H9 (cell line): Measurements from ENCODE around the gene TM4SF1. TPM values are rescaled to one million over a fixed set of nuclear protein-coding genes. Genes with fewer than 3 reads are reported as not detected.

Source experiments
- DNase-seq: peaks from one replicate; pipeline ENCODE4 v3.0.0-alpha.2; 2017
- H2AFZ ChIP-seq: one replicate; pipeline ENCODE4 v1.6.1; 2013; ENCODE audit warnings: mild to moderate bottlenecking, low read length, control low read depth, moderate library complexity
- H2AK5ac ChIP-seq: 2 replicates; pipeline ENCODE4 v1.6.1; 2013; ENCODE audit warnings: low read length, control low read depth, mixed read lengths; ENCODE audit not compliant: insufficient read length
- H2BK120ac ChIP-seq: one replicate; pipeline ENCODE4 v1.6.1; 2013; ENCODE audit warnings: low read depth, mild to moderate bottlenecking, low read length, control low read depth, inconsistent platforms; ENCODE audit not compliant: poor library complexity, severe bottlenecking
- H2BK12ac ChIP-seq: 2 replicates; pipeline ENCODE4 v1.6.1; 2013; ENCODE audit warnings: low read length, control low read depth, mixed read lengths, low read depth; ENCODE audit not compliant: insufficient read length
- H2BK15ac ChIP-seq: 2 replicates; pipeline ENCODE4 v1.6.1; 2013; ENCODE audit warnings: low read depth, low read length, control low read depth
- H2BK20ac ChIP-seq: one replicate; pipeline ENCODE4 v1.6.1; 2013; ENCODE audit warnings: low read depth, mild to moderate bottlenecking, low read length, control low read depth, inconsistent platforms; ENCODE audit not compliant: poor library complexity, severe bottlenecking
- H2BK5ac ChIP-seq: 2 replicates; pipeline ENCODE4 v1.6.1; 2013; ENCODE audit warnings: low read length, control low read depth, mixed read lengths; ENCODE audit not compliant: insufficient read length
- H3K14ac ChIP-seq: 2 replicates; pipeline ENCODE4 v1.6.1; 2013; ENCODE audit warnings: low read length, control low read depth; ENCODE audit not compliant: insufficient read depth
- H3K18ac ChIP-seq: 2 replicates; pipeline ENCODE4 v1.6.1; 2013; ENCODE audit warnings: low read depth, mild to moderate bottlenecking, mixed read lengths, low read length, control low read depth; ENCODE audit not compliant: insufficient read length
- H3K23ac ChIP-seq: 2 replicates; pipeline ENCODE4 v1.6.1; 2013; ENCODE audit warnings: low read length, control low read depth, mixed read lengths, low read depth; ENCODE audit not compliant: insufficient read length
- H3K23me2 ChIP-seq: 2 replicates; pipeline ENCODE4 v1.6.1; 2013; ENCODE audit warnings: low read depth, mild to moderate bottlenecking, mixed read lengths, low read length, control low read depth; ENCODE audit not compliant: insufficient read length, poor library complexity, severe bottlenecking
- H3K27ac ChIP-seq: 2 replicates; pipeline ENCODE4 v1.5.1; 2013; ENCODE audit warnings: low read length, control low read depth, mixed read lengths, low read depth; ENCODE audit not compliant: insufficient read length
- H3K27me3 ChIP-seq: 2 replicates; pipeline ENCODE4 v1.6.1; 2013; ENCODE audit warnings: low read length, control low read depth, inconsistent platforms; ENCODE audit not compliant: insufficient read depth
- H3K4ac ChIP-seq: 2 replicates; pipeline ENCODE4 v1.6.1; 2013; ENCODE audit warnings: low read depth, mild to moderate bottlenecking, control low read depth, inconsistent platforms, low read length, moderate library complexity
- H3K4me1 ChIP-seq: 2 replicates; pipeline ENCODE4 v1.6.1; 2013; ENCODE audit warnings: low read length, control low read depth, inconsistent platforms; ENCODE audit not compliant: insufficient read depth
- H3K4me2 ChIP-seq: 2 replicates; pipeline ENCODE4 v1.6.1; 2013; ENCODE audit warnings: low read length, control low read depth, mixed read lengths; ENCODE audit not compliant: insufficient read length, insufficient read depth
- H3K56ac ChIP-seq: 2 replicates; pipeline ENCODE4 v1.6.1; 2013; ENCODE audit warnings: low read depth, mild to moderate bottlenecking, mixed read lengths, low read length, control low read depth; ENCODE audit not compliant: insufficient read length
- H3K79me1 ChIP-seq: 2 replicates; pipeline ENCODE4 v1.6.1; 2013; ENCODE audit warnings: low read depth, mild to moderate bottlenecking, moderate library complexity, low read length, control low read depth, inconsistent platforms; ENCODE audit not compliant: insufficient read depth, poor library complexity, severe bottlenecking
- H3K79me2 ChIP-seq: 2 replicates; pipeline ENCODE4 v1.6.1; 2013; ENCODE audit warnings: low read length, control low read depth, inconsistent platforms; ENCODE audit not compliant: insufficient read depth
- H3K9ac ChIP-seq: 2 replicates; pipeline ENCODE4 v1.6.1; 2013; ENCODE audit warnings: low read length, control low read depth, mixed read lengths; ENCODE audit not compliant: insufficient read length; ENCODE audit errors: extremely low read depth
- H3K9me3 ChIP-seq: one replicate; pipeline ENCODE4 v1.6.1; 2013; ENCODE audit warnings: low read depth, low read length, inconsistent platforms; ENCODE audit not compliant: control insufficient read depth
- H3T11ph ChIP-seq: one replicate; pipeline ENCODE4 v1.6.1; 2013; ENCODE audit warnings: mild to moderate bottlenecking, low read length, control low read depth, inconsistent platforms
- H4K20me1 ChIP-seq: one replicate; pipeline ENCODE4 v1.6.1; 2013; ENCODE audit not compliant: control insufficient read depth, insufficient read length, insufficient read depth
- H4K5ac ChIP-seq: 2 replicates; pipeline ENCODE4 v1.6.1; 2013; ENCODE audit warnings: low read depth, mild to moderate bottlenecking, mixed read lengths, low read length, control low read depth; ENCODE audit not compliant: insufficient read length
- H4K8ac ChIP-seq: replicated peaks from 2 replicates; pipeline ENCODE4 v1.6.1; 2013; ENCODE audit warnings: low read length, control low read depth, mixed read lengths, low read depth; ENCODE audit not compliant: insufficient read length
- H4K91ac ChIP-seq: 2 replicates; pipeline ENCODE4 v1.6.1; 2013; ENCODE audit warnings: low read depth, mild to moderate bottlenecking, moderate library complexity, mixed read lengths, low read length, control low read depth; ENCODE audit not compliant: insufficient read length
- H3K27ac Mint-ChIP-seq, 3 experiments: 2 replicates in 2 of 3; 3 replicates in 1 of 3; pipeline ENCODE4 v1.8.0; 2020 to 2021; ENCODE audit warnings: mixed read lengths in 3 of 3, mild to moderate bottlenecking in 1 of 3, moderate library complexity in 1 of 3
- H3K27me3 Mint-ChIP-seq: 2 replicates; pipeline ENCODE4 v1.8.0; 2021; ENCODE audit warnings: low read depth, mild to moderate bottlenecking, moderate library complexity, mixed read lengths
- H3K36me3 Mint-ChIP-seq, 3 experiments: 2 replicates in 2 of 3; 3 replicates in 1 of 3; pipeline ENCODE4 v1.8.0; 2020 to 2021; ENCODE audit warnings: low read depth in 3 of 3, mixed read lengths in 3 of 3; ENCODE audit not compliant: insufficient read depth in 1 of 3
- H3K4me1 Mint-ChIP-seq, 2 experiments: 2 replicates each; pipeline ENCODE4 v1.8.0; 2020; ENCODE audit warnings: mixed read lengths in 2 of 2
- H3K4me3 Mint-ChIP-seq, 2 experiments: 2 replicates in 1 of 2; 3 replicates in 1 of 2; pipeline ENCODE4 v1.8.0; 2020 to 2021; ENCODE audit warnings: mild to moderate bottlenecking in 2 of 2, mixed read lengths in 2 of 2, moderate library complexity in 1 of 2
- H3K9me3 Mint-ChIP-seq, 2 experiments: 2 replicates in 1 of 2; 3 replicates in 1 of 2; pipeline ENCODE4 v1.8.0; 2020; ENCODE audit warnings: mild to moderate bottlenecking in 2 of 2, mixed read lengths in 2 of 2, moderate library complexity in 1 of 2
- CTCF ChIP-seq: fragments of 200-600 bp; sonication (generic); conservative IDR thresholded peaks from 3 replicates; pipeline ENCODE4 v1.8.0; 2021; ENCODE audit warnings: antibody characterized with exemption, mild to moderate bottlenecking
- WGBS: extraction: QIAGEN DNeasy Blood & Tissue Kit; methylation state at CpG from one replicate; pipeline ENCODE4 v1.1.7; 2013; ENCODE audit warnings: missing lambda C conversion rate, low lambda C conversion rate, mixed read lengths; ENCODE audit not compliant: insufficient read length; ENCODE audit errors: extremely low coverage; 5-methylcytosine and 5-hydroxymethylcytosine counted together
- total RNA-seq: library from RNA; stranded (reverse); gene quantifications from 2 replicates; pipeline ENCODE4 v1.2.1, GENCODE V29; 2021

The TM4SF1 gene
- total RNA-seq, 1 experiment from 2014 or later = 1.2 TPM

- Mint-ChIP-seq H3K27me3 (no peaks in the 10 kb centered on the region), H3K9me3 (no peaks in the 10 kb centered on the region), H3K4me3 (no peak overlapping the region), H3K36me3 (peaks cover 0 to 15% (median 2%) of the 10 kb centered on the region in 3 experiments; a peak in 3 of 7 replicates), H3K4me1 (peaks cover 5 to 10% of the 10 kb centered on the region in 2 experiments), H3K27ac (no peak overlapping the region)
- Histone ChIP-seq H3K23me2 (no peaks in the 10 kb centered on the region), H3K27ac (no peak overlapping the region), H2AFZ (no peak overlapping the region), H3K4me1 (peaks cover 4% of the 10 kb centered on the region), H2BK15ac (no peak overlapping the region), H2AK5ac (no peak overlapping the region), H3K9ac (no peak overlapping the region), H3K56ac (no peak overlapping the region), H3K9me3 (no peaks in the 10 kb centered on the region), H2BK5ac (no peak overlapping the region), H2BK12ac (no peak overlapping the region), H2BK120ac (no peak overlapping the region), H3K4ac (no peak overlapping the region), H4K8ac (no peak overlapping the region), H4K91ac (no peak overlapping the region), H3K23ac (no peak overlapping the region), H3K4me2 (no peak overlapping the region), H4K20me1 (no peaks in the 10 kb centered on the region), H2BK20ac (no peak overlapping the region), H3K79me2 (no peaks in the 10 kb centered on the region), H3K79me1 (no peaks in the 10 kb centered on the region), H4K5ac (no peak overlapping the region), H3K14ac (0 out of 2 replicates have a peak overlapping the region, but pooled peaks have one; percentile 1), H3T11ph (no peak overlapping the region), H3K18ac (no peak overlapping the region), H3K27me3 (no peaks in the 10 kb centered on the region)
- no CpG with 5 or more reads among the region's 3 CpGs for WGBS
- no peak for DNase-seq
- no peak for TF ChIP-seq CTCF
Observed at GRCh38 chr3:149319750-149320149, 57.7 kb downstream of the TM4SF1 start.

Other genes starting within 250 kb of the TM4SF1 start
- 45.6 and 46.5 TPM in 2 replicates for gene HPS3, start 248.0 kb downstream of the TM4SF1 start, total RNA-seq
- 0.66 and 1.1 TPM in 2 replicates for gene CP, start 155.8 kb downstream of the TM4SF1 start, total RNA-seq
- gene TM4SF18, start 44.0 kb downstream of the TM4SF1 start, total RNA-seq = 8.1 and 9.8 TPM in 2 replicates
- not detected in 2 replicates for gene TM4SF4, start 97.0 kb upstream of the TM4SF1 start, total RNA-seq